NCI-H2081 (cell line): ENCODE measurements around the gene CTNND2.
"Not testable (repeated sequence)": the region's sequence is repeated elsewhere in the genome, so short reads cannot be mapped to it uniquely, and the experiment has no call there.

Source experiments
- DNase-seq, 2 experiments: peaks; one replicate each; lab custom pipeline; 2025; lab: John Stamatoyannopoulos, UW

The CTNND2 gene

GRCh38 chr5:11459716-11460115 lies 444.5 kb downstream of the CTNND2 start:
- DNase-seq, result no peak

- DNase-seq, result no peak
These were observed 448.7 kb downstream of the CTNND2 start for GRCh38 chr5:11455505-11455904.

- no peak for DNase-seq
These were observed 451.4 kb downstream of the CTNND2 start for GRCh38 chr5:11452852-11453251.

GRCh38 chr5:11449966-11450365 lies 454.3 kb downstream of the CTNND2 start:
- DNase-seq, result no peak

GRCh38 chr5:11449217-11449616 lies 455.0 kb downstream of the CTNND2 start:
- no peak for DNase-seq

DNA sequence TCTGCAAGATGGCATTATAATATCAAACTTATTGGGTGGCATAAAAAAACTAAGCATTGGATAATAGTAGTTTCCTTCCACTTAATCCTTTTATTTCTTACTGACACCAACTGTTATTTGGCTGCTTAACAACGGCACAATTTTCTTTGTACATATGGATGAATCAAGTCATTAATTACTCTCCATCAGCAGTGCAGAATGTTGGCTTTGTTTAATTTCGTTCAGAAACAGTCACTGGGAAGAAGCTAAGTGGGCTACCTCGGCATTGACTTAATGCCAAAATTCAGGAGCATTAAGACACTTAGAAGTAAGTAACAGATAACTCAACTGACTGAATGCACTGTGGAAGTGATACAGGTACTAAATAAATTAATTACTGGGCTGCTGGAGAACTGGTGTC lies 460.4 kb downstream of the CTNND2 start:
- no peak for DNase-seq

DNA sequence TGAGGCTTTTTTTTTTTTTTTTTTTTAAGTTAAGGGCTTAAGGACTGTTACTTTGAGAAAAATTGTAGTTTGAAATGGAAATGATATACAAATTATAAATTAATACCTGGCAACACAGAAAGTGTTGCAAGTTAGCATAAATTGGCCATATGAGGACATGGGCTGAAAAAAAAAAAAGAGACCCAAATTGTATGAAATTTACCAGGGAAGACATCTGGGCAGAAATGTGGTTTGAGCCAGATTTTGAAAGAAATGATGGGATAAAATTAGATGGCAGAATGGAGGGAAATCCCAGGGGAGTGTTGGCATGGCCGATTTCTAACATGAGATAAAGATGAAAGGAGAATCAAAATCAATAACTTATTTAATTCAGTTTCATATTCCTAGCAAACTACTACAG lies 472.1 kb downstream of the CTNND2 start:
- no peak for DNase-seq

DNA sequence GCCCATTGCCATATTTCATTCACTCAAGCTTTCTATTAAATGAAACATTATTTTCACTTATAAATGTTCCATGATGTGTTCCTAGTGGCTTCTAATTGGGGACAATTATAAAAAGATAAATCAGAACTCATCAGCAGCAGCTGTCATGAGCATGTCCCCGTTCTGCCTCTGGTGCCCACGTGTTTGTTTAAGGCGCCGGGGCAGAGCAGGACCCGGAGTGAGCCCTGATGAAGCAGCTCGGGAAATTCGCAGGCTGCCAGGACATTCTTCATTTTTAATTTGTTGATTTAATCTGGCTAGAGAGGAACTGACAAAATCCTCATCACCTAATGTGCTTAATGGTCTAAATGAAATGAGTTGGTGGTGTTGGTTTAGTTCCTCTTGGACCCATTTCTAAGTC lies 475.0 kb downstream of the CTNND2 start:
- peak; percentile 27 to 71 for DNase-seq

DNA sequence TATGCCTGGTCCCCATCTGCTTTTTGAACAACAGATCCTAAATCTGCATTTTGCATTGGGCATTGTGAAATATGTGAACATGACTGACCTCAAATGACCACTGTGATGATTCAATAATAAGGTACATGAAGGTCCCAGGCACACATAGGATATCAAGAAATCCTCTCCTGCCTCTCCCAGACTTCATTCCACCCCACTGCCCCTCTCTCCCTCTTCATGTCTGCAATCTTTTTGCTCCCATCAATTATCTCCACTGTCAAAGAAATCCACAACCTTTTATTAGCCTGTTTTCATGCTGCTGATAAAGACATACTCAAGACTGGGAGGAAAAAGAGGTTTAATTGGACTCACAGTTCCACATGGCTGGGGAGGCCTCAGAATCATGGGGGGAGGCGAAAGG lies 476.7 kb downstream of the CTNND2 start:
- DNase-seq, result no peak

GRCh38 chr5:11426442-11426841 lies 477.8 kb downstream of the CTNND2 start:
- no peak for DNase-seq

- DNase-seq, result no peak
These were observed 481.9 kb downstream of the CTNND2 start for GRCh38 chr5:11422342-11422741.

GRCh38 chr5:11420969-11421368 lies 483.3 kb downstream of the CTNND2 start:
- DNase-seq, result no peak

- DNase-seq, result no peak
These were observed 488.5 kb downstream of the CTNND2 start for GRCh38 chr5:11415751-11416150.

GRCh38 chr5:11414732-11415131 lies 489.5 kb downstream of the CTNND2 start:
- not testable (repeated sequence) for DNase-seq

- DNase-seq, result no peak
These were observed 492.6 kb downstream of the CTNND2 start for GRCh38 chr5:11411621-11412020.

DNA sequence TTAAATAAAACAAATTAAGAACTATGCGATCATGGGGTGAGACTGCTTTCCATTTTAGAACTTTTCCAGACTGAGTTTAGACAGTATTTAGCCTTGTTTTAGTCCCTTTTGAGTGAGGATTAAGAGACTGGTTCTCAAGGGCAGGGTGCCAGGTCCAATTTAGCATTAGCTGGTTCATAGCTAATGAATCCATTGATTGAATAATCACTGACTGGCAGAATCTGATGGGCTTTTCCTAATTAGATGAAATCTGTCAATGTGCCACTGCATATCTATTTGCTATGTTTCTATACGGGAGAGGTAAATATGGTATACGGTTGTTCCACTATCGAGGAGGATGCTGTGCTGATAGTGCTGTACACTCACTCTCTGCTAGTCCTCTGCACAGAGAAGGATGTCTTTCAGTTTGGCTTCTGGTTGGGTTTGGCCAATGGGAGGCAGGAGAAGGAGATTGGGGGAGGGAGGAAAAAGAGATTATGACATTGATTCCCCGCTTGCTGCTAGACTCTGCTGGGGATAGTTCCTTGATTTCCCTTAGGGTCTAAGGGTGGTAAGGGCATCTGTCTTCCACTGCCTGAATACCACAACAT lies 496.6 kb downstream of the CTNND2 start:
- DNase-seq, result peak in 1 of 2 experiments; percentile 39

GRCh38 chr5:11400316-11400715 lies 503.9 kb downstream of the CTNND2 start:
- no peak for DNase-seq

DNA sequence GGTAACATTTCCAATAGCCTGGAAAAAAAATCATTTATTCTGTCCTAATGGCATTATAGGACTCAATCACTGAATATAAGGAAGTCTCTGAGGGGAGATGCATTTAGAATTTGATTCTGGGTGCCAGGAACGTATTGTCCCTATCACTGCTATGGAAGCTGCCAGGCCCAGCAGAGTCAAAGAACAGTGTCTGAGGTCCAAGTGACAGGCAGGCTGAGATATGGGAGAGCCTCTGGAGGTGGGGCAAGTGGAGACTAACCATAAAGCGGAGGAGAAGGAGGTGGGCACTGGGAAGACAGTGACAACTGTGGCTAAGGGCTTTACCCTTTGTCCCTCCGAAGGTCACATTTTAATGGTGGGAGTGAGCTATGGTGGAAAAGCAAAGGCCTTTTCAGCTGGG lies 505.5 kb downstream of the CTNND2 start:
- DNase-seq, result no peak

DNA sequence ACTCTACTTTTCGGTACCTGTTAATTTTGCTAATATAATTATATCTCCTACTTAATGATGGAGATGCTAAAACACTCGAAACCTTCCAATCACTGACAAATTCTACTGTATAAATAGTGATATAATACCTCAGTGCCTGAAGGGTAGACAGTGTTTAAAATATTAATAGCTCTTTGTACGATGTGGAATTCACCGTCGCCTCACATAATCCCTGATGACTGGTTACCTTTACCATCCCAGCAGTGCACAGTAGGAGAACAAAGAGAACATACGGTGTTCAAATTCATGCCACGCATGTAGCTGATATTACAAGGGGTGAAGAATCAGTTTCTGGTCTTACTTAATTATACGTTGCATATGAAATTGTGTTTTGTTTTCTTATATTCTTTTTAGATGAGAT lies 506.7 kb downstream of the CTNND2 start:
- DNase-seq, result no peak

- no peak for DNase-seq
These were observed 507.3 kb downstream of the CTNND2 start for GRCh38 chr5:11396917-11397316.

DNA sequence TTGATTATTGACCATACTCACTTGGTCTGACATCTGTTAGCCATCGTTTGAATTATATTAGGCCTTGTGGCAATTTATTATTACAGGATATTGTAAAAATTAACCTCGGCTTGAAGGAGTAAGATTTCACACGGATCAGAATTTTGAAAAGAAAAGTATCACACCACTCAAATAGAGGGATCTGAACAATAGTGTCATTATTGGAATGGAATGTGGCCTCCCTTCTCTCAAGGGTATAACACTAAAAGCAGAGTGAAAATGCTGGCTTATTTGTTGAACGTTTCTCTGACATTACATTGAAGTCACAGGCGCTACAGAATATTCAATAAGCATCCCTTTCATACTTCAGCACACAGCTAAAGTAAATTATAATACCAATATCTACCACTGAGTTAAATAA lies 509.3 kb downstream of the CTNND2 start:
- no peak for DNase-seq

- no peak for DNase-seq
These were observed 513.9 kb downstream of the CTNND2 start for GRCh38 chr5:11390291-11390767.

DNA sequence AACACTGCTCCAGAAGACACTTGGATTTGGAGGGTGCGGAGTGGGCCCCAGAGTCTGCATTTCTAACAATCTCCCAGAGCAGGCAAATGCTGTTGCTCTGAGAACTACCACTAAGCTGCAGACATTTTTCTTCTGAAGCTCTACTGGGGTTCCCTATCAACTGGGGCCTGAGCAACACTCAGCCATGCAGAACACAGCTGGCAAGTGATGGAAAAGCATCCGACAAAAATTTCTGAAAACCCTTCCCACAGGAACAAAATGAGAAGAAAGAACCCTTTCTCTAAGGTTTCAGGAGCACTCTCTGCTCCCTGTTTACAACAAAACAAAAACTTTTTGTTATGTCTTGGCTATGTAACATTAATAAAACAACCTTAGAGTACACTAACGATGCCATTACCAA lies 516.9 kb downstream of the CTNND2 start:
- no peak for DNase-seq

DNA sequence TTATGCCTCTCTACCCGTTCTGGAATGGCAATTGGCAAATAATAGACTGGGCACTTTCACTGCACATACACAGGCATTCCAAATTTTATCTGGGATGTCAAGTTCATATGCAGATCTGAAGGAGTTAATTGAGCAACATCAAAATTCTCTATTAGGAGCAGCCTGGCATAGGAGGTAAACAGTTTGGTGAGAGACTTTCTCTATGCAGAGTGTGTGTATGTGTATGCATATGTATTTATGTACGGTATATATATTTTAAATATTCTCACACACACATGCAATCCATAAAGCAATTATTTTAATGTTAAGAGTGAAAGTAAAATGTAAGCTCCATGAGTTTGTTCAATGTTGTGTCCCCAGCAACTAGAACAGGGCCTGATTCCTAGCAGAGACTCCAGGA lies 517.8 kb downstream of the CTNND2 start:
- DNase-seq, result no peak

GRCh38 chr5:11385901-11386293 lies 518.3 kb downstream of the CTNND2 start:
- peak; percentile 18 to 22 for DNase-seq
